ENCODE results near the gene CELF2.

The CELF2 gene

DNA sequence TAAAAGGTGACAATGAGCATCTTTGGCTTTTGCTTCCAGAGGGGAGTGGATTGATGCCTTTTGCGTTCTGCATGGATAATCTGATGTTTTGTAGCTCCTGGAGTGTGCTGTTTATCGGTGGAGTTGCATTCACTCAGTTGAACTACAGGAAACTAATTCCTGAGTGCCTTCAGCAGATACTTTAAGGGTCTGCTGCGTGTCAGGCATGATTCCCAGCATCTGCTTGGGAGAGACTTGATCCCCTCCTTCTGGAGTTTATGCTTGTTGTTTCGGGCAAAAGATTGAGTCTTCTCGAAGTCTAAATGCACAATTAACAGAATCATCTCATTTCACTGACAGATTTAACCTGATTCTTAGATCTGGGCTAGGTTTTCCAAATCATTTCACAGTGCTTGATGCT, 46.2 kb downstream of the CELF2 start:
- no peak for DNase-seq

DNA sequence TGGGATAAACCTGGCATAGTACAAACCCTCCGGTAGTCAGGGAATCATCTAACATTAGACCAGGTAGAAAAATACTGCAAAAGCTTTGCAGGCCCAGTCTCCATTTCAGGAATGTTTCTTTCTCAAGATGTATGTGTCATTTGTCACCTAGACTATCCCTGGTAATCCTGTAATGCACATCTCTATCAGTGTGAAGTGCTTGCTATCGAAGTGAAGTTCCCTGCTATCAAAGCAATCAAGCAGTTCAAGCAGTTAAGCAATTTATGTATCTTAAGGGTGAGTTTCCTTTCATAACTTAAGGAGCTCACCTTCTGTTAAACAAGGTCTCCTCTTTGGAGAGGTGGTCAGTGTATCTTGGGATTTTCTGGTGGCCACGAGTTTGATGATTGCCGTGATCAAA, 47.2 kb downstream of the CELF2 start:
- DNase-seq, result no peak

DNA sequence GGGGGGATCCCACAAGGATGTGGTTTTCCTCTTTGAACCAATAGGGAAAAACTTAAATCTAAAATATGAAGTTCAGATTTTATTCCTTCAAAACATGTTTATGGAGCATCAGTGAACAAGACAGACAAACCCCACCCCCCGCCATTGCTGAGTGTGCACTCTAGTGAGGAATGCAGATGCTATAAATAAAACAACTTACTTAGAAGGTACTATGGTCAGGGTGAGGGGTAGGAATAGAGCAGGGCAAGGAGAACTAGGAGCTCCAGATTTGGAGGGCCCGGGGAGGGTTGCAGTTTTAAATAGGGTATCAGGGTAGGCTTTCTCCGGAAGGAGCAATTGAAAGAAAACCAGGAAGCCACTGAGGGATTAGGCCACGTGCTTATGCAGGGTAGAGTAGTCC, 47.9 kb downstream of the CELF2 start:
- no peak for DNase-seq

GRCh38 chr10:11066520-11066919, 48.8 kb downstream of the CELF2 start:
- no peak for DNase-seq

DNA sequence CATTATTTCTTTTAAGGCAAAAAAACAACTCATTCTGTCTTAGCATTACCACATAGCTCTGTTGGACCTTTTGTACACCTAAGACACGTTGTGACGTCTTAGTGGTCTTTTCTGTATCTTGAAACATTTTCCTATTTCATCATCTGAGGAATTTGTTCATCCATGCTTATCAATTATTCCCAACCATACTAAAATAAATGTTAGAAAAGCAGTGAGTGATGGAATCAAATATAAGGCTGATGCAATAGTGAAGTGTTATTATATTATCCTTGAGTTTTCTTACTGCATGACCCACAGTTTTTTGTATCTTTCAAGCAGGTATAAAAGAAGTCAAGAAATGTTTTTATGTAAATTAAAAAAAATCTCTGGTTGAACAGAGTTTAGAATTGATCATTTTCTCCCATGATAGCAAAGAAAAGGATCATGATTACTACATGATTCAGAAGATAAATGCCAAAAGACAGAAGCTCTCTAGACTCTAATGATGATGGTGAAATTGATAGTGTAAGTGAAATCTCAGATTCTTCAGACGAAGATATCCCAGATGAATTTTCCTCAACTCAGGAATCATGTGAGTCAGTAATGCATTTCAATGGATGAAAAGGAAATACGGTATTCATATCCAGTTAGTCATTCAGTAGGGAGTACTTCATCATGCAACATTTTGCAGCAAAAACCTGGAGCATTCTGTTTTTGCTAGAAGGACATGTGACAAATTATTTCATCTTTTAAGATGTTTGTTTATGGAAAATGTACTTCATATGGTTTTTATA, 51.4 kb downstream of the CELF2 start:
- no peak for DNase-seq

GRCh38 chr10:11073410-11073809, 55.7 kb downstream of the CELF2 start:
- DNase-seq, result no peak

DNA sequence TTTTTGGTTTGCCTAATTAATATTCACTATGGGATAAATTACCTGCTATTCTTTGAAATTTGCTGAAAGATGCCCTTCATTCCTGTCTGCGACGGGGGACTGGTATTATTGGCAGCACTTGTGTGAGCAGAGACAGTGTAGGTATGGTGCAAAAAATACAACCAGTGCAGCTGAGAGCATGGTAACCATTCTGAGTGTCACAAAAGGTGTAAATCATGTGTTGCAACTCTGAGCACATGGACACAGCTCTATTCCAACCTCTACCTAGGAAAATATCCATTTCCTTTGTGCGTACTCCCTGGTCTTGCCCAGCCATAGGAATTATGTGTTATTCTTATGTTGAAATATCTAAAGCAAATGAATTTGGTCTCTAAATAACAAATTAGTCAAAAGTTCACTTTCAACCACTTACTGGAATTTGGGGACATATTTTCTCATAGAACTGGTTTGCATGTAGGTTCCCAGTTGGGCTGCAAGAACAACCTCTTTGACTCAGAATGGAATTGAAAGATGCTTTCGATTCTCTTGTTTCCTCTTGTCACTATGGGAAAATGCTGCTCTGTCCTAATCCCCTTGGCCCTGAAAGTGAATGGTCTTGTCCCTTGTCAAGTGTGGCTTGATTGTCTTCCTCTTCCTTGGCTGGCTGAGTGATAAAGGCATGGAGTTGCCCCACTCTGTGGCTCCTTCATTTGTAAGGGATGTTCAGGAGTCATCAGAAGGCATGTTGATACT, 57.0 kb downstream of the CELF2 start:
- no peak for DNase-seq

GRCh38 chr10:11076221-11076620, 58.5 kb downstream of the CELF2 start:
- no peak for DNase-seq

GRCh38 chr10:11080564-11080984, 62.9 kb downstream of the CELF2 start:
- DNase-seq, result no peak

GRCh38 chr10:11081408-11081807, 63.7 kb downstream of the CELF2 start:
- no peak for DNase-seq

GRCh38 chr10:11082526-11082925, 64.9 kb downstream of the CELF2 start:
- DNase-seq, result no peak

DNA sequence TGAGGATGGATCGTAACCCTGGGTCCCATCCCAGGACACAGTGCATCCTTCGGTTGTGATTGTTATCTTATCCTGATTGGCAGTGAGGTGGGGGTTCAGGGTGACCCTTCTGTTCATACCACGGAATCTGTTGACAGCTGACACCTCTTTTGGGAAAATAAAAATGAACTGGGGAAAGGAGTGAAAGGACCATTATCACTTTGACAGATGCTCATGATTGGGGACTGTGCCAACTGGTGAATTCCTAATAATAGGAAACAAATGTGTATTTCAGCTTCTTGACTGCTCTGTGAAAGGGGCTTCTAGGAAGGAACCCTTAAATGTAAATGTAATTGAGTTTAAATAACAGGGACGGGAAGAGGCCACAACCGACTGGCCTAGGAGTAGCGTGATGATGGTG, 65.4 kb downstream of the CELF2 start:
- no peak for DNase-seq

DNA sequence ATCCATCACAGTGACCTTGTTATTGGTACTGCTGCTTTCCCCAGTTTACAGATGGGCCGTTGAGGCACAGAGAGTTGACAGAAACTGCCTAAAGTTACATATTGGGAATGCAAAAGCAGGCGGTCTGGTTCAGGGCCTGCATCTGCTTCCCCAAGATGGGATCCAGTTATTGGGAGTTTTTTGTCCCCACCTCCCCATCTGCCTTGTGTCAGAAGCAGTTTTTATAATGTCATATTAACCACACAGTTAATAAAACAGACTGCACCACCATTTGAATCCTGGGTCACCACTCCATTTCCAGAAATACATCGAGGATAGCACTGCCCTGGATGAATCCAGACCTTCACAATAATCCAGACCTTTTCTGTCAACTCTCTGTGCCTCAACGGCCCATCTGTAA, 67.9 kb downstream of the CELF2 start:
- no peak for DNase-seq

- DNase-seq, result no peak
These were observed 68.6 kb downstream of the CELF2 start for GRCh38 chr10:11086177-11086840.

DNA sequence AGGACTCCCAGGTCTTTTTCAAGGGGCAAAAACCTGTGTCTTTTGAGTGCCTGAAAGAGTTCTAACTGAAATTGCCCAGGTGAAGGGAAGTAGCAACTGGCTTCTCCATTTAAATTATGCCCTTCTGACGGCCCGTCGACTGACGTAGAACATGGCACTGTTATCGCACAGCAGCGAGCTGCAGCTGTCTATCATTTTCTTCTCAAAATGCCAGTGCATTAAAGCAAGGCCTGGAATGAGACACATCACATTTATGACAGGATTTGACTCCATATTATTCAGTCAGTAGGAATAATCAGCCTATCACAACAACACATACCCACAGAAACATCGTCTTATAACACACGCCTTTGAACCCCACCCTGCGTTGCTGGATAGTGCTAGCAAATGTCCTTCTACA, 69.7 kb downstream of the CELF2 start:
- no peak for DNase-seq

GRCh38 chr10:11088709-11089108, 71.0 kb downstream of the CELF2 start:
- DNase-seq, result no peak

DNA sequence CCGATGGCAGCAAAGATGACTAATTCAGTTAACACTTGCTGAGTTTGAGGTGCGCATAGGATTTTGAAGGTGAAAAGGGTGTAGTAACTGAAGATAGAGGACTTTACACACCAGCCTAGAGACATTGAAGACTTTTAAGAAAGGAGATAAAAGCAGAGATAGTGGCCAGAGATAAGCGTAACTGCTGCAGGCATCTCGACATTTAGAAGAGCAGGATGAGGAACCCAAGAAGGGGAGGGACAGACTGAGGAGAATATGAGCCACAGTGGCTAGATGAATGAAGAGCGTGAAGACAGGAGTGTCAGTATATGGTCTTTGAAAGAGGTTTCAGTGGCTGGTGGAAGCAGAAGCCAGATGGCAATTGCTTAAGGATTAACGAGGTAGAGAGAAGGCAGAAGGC, 71.6 kb downstream of the CELF2 start:
- no peak for DNase-seq

GRCh38 chr10:11091517-11092102, 73.9 kb downstream of the CELF2 start:
- no peak for DNase-seq

GRCh38 chr10:11093771-11094736, 76.4 kb downstream of the CELF2 start:
- no peak for DNase-seq

GRCh38 chr10:11095374-11095801, 77.7 kb downstream of the CELF2 start:
- no peak for DNase-seq

DNA sequence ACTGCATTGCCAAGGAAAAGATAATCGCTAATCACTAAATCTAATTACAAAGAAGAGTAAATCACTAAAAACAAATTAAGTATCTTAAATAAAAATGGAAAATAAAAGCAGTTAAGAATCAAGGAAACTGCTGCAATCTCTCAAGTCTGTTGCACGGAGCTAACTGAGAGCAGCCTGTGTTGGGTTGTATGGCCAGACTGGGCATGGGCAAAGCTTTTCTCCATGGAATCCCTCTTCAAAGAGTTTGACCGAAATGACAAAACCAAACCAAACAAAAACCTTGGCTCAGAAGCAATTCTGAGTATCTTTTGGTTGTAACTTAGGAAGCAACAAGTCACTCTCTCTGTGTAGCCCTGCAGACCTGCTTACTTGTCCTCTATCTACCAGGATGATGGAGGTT, 78.8 kb downstream of the CELF2 start:
- no peak for DNase-seq

DNA sequence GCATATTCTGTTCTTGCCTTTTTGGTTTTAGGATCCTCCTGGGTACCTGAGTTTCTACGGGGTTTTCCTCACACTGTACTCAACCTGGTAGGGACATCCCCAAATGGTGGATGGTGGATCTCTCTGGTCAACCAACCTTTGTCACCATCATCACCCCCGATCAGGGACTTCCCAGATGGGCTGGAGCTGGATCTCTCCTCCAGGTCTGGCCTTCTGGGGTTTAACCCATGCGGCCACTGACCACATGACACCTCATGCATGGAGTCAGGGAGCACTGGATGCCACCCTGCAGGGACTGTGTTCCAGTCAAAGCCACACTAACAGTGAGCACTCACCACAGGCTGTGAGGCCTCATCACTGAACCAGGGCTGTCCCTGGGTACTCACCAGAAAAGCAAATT, 80.0 kb downstream of the CELF2 start:
- no peak for DNase-seq

Measured in NCI-H1436 (cell line).